AG20443 (cell line): Measurements from ENCODE around the gene PLIN5.
A peak's percentile ranks its signal among the peaks of the same experiment; 100 is the strongest.
"Not testable (repeated sequence)": the region's sequence is repeated elsewhere in the genome, so short reads cannot be mapped to it uniquely, and the experiment has no call there.

Experiments
- DNase-seq: peaks from one replicate; pipeline ENCODE4 v3.0.0; 2012; ENCODE audit warnings: low spot score, mixed read lengths

PLIN5 gene

DNA sequence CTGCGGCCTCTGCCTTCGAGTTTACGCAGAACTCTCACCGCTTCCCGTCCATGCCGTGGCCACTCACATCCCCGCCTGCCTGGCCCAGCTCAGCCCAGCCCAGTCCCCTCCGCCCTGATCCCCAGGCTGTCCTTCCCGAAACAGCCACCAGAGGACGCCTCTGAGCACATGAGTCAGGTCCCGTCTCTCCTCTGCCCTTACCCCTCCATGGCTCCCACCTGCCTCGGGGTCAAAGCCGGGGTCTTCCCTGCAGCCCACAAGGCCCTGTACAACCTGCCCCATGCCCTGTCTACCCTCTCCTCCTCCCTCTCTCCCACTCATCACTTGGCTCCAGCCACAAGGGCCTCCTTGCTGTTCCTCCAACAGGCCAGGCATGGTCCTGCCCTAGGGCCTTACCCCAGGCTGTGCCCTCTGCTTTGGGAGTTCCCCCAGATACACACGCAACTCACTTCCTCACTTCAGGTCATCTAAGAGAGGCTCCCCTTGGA lies 32.6 kb upstream of the PLIN5 start:
- DNase-seq, result peak; percentile 79

DNA sequence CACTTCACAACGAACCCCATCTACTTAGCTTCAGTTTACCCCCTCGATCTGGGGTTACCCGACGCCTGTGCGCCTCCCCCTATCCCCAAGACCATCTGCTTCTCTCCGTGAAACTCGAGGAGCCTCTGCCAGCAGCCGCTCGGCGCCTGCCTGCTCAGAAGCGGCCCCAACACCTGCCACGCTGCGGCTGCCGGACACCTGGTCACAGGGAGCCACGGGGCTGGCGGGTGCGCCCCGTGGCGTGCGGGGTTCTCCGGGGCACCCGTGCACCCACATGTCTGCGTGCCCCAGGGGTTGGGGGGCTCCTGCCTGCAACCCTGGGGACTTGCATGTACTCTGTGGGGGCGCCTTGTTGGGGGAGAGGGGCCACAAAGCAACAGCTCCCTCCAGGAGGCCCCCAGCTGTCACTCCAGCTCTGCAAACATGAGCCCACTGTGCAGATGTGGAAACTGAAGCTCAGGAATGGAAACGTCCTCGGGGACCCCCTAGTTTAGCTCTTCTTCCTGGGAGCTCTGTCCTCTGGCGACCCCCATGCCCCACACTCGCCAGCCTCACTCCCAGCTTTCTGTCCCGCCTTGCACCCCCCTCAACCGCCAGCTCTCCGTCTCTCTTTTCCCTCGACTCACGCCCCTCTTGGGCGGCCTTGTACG lies 31.5 kb upstream of the PLIN5 start:
- no peak for DNase-seq

DNA sequence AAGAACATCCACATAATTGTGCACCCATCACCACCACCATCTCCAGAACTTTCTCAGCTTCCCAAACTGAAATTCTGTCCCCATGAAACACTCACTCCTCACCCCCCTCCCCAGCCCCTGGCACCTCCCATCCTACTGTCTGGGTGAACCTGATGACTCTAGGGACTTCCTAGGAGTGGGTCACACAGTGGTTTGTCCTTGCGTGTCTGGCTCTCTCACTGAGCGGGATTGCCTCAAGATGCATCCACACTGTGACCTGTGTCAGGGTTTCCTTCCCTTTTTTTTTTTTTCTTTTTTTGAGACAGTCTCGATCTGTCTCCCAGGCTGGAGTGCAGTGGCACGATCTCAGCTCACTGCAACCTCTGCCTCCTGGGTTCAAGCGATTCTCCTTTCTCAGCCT lies 28.5 kb upstream of the PLIN5 start:
- not testable (repeated sequence) for DNase-seq

DNA sequence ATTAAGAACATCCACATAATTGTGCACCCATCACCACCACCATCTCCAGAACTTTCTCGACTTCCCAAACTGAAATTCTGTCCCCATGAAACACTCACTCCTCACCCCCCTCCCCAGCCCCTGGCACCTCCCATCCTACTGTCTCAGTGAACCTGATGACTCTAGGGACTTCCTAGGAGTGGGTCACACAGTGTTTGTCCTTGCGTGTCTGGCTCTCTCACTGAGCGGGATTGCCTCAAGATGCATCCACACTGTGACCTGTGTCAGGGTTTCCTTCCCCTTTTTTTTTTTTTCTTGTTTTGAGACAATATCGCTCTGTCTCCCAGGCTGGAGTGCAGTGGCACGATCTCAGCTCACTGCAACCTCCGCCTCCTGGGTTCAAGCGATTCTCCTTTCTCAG lies 27.1 kb upstream of the PLIN5 start:
- DNase-seq, result not testable (repeated sequence)

DNA sequence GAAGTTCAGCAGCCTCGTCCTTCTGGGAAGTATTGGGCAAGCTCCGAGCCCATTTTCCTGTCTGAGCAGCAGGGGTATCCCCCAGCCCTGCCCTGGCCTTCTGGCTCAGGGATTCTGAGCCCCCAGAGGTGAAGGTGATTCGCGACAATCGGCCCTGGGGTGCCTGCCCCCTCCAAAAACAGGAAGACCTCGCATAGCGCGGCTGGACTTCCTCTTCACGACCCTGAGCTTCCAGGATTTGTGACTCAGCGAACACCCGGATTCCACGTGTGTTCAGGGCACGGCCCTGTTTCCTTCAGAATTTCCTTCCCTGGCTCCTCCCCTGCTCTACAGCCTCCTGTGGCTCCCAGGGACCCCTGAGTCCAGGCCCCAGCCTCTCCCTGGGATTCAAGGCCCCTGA lies 24.5 kb upstream of the PLIN5 start, which contains the start of gene SEMA6B:
TSS of gene SEMA6B (minus strand) at position 116 of the 400 bp plus-strand sequence. CDS start 1,227 bp downstream, outside the sequence.
- DNase-seq, result no peak

DNA sequence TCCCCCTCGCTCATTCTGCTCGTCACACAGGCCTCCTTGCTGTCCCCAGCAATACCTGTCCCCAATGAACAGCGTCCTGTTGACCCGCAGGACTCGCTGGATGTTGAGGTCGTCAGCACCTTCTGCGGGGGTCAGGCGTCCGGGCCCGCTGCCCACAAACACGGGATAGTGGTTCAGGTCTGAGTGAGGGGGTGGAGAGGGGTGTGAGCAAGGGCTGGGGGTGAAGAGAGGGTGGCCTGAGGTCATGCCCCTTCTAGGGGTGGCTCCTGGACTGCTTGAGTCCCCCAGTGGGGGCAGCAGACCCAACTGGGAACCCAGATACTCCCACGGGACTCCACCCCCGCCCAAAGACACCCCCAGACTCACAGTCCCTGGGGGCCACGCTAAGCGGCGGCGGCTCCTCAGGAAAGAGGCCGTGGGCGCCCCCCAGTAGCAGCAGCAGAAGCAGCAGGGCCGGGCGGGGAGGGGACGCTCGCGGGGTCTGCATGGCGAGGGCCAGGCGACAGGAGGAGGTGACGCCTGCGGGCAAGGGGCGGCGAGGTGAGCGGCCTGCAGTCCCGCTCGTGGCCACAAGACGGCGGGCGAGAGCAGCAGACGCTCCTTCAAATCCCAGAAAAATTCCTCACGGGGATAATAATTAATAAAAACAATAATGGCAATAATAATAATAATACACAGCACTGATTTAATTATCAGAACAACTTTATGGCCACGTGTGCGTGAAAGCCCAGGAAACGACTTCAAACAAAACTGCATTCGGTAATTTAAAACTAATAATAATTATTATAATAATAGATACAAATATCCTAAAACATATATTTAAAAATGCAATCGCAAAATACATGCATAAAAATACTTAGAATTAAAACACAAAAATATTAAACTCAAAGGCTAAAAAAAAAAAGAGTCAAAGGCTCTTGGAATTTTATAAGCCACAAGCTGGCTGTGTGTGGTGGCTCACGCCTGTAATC lies 23.2 kb upstream of the PLIN5 start:
- DNase-seq, result peak; percentile 77

DNA sequence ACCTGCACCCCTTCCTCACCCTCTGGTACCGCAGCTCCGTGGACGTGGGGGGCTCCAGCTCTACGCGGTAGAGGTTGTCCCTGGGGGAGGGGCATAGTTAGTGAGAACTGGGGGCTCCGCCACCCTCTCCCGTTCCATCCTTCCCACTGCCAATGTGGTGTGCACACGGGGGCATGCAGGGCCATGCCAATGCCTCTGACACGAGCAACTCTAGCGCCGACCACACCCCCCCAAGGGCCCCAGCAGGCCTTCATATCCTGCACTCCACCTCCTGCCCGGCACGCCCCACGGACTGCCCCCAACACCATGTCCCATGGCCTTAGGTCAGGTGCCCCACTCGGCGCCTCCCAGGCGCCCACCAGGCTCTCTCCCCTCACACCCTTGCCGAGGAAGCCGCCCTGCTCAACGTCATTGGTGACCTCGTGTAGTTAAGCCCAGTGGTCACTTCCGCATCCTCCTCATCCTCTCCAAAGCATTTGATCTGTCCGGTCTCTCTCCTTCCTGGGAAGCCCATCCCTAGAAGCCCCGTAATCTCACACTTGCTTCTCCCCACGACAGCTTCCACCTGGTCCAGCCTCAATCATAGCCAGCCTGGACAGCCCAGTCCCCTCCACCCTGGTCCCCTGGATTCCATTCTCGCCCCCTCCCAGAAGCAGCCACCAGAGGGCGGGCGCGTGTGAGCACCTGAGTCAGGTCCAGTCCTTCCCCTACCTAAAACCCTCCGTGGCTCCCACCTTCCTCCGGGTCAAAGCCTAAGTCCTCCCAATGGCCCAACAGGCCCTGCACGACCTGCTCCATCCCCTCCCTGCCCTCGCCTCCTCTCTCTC lies 22.3 kb upstream of the PLIN5 start:
- DNase-seq, result no peak

DNA sequence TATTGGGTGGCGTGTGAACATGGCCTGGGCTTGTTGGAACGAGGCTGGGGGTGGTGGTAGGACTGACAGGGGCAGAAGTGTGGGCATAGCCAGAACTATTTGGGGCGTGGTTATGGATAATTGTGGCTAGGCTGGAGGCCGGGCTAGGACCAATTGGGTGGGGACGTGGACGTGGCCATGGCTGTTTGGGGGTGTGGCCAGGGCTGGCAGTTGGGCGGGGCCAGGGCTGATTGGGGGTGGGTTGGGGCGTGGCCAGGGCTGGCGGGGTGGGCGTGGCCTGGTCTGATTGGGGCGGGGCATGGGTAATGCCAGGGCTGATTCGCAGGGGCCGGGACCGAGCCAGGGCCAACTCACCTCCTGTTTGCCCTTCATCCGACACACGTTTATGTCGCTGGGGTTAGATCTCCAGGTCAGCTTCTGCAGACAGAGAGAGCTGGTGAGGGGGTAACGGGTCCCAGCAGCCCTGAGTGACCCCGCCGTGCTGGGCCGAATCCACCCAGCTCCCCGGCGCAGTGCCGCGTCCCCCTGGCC lies 21.6 kb upstream of the PLIN5 start:
- DNase-seq, result peak; percentile 76

DNA sequence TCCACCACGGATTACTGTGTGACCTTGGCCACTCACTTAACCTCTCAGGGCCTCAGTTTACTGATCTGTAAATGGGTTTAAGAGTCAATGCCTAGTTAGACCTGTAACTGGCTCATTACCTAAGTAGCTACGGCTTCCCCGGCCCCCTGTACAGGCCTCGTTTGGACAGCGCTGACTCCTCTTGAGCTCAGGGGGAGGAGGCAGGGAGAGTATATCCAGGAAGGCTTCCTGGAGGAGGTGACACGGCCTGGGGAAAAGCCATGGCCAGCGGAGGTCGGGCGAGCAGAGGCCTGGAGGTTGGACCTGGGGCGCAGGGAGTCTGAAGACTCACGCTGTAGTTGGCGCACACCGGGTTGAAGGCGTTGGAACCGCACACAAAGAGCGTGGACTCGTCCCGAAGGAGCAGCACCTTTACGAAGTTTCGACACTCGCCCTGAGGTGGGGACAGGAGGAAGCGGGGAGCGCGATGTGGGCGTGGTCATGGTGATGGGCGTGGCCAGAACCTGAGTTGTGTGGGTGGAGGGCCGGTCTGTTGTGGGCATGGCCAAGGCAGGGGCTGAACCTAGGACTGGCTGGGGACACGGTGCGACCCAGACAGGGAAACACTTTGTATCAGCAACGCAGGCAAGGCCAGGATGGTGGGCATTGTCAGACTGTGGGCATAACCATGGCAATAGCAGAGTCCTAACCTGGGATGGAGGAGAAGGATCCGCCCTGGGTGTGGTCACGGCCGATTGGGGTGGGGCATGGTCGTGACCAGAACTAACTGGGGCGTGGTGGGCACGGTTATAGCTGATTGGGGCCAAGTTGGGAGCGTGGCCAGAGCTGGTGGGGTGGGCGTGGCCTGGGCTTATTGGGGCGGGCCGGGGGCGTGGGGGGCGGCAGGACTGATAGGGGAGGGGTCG lies 20.9 kb upstream of the PLIN5 start:
- DNase-seq, result no peak

DNA sequence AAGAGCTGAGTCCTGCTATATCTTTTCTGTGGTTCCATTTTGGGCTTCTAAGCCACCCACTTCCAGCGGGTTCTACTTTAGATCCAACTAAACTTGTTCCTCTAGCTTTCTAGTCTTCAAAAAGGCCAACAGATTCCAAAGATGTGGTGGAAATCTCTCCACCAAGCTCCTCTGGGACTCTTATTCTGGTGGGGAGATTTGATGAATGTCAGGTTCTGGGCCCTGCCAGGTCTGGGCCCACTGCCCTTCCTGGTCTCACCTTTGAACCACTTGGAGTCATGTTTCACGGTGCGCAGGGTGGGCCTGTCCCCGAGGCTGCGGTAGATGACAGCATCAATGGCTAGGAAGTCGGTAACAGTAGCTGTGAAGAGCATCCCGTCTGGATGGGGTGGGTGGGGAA lies 19.7 kb upstream of the PLIN5 start:
- DNase-seq, result no peak

DNA sequence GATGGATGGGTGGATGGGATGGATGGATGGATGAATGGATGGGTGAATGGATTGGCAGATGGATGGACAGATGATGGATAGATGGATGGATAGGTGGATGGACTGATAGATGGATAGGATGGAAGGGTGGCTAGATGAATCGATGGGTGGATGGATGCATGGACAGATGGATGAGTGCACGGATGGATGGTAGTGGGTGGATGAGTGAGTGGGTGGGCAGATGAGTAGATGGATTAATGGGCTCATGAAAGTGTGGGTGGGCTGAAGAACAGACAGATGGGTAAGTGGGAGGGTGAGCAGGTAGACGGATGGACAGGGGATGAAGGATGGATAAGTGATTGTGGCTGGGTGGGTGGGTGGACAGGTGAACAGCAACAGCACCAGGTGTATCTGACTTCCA lies 18.8 kb upstream of the PLIN5 start:
- DNase-seq, result no peak

DNA sequence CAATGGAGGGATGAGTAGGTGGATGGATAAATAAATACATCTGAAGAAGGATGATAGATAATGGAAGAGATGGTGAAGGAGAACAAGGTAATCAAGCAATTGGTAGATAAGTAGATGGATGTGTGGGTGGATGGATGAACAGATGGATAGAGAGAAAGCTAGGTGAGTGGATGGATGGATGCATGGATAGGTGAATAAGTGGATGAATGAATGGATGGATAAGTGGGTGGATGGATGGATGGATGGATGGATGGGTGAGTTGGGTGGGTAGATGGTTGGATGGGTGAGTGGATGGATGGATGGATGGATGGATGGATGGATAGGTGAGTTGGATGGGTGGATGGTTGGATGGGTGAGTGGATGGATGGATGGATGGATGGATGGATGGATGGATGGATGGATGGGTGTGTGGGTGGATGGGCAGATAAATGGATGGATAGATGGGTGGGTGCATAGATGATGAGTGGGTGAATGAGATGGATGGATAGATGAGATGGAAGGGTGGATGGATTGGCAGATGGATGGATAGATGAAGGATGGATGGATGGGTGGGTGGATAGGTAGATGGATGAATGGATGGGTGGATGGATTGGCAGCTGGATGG lies 18.2 kb upstream of the PLIN5 start:
- DNase-seq, result no peak

DNA sequence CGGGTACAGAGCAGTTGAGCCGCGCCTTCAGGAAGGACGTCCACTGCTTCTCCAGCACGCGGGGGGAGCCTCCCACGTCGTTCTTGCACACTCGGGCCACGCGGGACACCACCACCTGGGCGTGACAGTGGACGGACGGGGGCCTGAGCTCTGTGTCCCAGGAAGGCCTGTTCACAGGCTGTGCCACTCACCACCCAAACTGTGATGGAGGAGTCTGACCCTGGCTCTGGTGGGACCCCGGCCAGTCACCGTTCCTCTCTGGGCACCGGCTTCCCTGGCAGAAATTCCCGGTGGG lies 17.4 kb upstream of the PLIN5 start:
- no peak for DNase-seq

DNA sequence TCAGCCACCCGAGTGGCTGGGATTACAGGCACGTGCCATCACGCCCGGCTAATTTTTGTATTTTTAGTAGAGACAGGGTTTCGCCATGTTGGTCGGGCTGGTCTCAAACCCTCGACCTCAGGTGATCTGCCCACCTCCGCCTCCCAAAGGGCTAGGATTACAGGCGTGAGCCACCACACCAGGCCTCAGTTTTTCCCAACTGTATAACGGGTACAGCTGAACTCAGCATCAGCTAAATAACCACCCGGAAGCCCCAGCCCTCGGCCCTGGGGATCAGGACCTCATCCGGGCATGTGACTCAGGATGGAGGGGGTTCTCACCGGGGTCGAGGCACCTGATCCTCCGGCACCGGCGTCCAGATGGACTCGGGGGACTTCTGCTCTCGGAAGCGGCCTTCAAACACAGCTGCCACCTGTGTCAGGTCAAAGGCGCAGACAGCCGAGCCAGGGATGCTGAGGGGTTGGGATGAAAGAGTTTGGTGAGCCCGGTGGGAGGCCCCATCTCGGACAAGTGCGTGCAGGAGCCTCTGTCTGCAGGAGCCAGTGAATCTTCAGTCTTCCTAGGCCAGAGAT lies 15.5 kb upstream of the PLIN5 start:
- no peak for DNase-seq

DNA sequence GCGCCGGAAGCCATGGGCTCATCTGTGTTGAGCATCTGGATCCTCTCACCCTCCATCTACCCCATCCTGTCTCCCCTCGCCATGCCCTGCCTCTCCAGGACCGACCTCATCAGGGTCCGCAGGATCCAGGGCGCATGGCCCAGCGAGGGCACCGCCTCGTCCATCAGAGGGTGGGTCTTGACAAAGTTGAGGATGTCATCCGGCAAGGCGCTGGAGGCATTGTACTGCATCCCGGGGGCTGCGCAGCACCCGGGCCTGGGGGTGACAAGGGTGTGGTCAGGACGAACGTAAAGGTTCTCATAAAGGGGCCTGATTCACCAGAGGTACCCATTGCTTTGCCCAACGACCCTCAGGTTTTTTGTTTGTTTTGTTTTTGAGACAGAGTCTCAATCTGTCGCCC lies 15.0 kb upstream of the PLIN5 start:
- DNase-seq, result no peak

DNA sequence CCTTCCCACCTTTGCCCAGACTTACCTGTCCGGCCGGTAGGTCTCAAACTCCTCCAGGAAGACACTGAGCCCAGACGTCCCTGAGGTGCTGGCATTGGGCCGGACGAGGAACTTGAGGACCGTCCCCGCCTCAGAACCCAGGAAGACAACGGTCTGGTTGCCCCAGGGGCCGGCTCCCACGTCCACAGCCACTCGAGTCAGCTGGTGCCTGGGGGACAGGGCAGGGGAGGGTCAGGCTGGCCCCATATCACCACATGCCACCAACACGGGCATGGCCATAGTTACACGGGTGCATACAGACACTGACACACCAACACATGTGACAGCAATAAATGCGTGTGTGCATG lies 13.2 kb upstream of the PLIN5 start:
- no peak for DNase-seq

DNA sequence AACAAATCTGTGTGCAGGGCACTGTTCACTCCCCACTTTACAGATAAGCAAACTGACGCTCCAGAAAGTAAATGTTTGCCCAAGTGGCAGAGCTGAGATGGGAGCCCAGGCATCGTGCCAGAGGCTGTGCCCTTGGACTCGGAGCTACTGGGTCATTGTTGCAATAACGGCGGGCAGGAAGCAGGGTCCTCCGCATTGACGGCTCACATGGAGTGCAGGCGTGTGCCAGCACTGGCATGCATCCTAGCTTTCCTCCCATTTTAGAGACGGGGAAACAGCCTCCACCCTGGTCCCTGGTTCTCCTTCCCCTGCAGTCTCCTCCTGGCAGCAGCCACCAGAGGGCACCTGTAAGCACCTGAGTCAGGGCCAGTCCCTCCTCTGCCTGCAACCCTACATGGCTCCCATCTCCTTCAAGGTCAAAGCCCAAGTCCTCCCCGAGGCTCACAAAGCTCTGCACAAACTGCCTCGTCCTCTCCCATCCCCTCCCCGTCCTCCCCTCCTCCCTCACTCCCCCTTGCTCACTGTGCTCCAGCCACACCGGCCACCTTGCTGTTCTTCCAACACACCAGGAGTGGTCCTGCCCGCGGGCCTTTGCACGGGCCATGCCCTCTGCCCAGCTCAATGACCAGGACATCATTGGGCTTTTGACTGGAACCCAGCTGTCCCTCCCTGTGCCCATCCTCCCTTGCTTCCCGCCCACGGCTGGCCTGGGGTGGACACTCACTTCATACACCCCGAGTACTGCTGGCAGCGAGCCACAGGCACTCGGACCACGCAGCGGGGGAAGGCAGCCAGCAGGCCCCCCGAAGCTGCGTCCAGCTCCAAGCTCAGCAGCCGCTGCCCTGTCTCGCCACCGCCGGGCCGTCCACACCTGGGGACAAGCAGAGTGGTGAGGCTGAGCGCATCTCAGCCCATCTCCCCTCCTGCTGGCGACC lies 12.5 kb upstream of the PLIN5 start:
- DNase-seq, result no peak

DNA sequence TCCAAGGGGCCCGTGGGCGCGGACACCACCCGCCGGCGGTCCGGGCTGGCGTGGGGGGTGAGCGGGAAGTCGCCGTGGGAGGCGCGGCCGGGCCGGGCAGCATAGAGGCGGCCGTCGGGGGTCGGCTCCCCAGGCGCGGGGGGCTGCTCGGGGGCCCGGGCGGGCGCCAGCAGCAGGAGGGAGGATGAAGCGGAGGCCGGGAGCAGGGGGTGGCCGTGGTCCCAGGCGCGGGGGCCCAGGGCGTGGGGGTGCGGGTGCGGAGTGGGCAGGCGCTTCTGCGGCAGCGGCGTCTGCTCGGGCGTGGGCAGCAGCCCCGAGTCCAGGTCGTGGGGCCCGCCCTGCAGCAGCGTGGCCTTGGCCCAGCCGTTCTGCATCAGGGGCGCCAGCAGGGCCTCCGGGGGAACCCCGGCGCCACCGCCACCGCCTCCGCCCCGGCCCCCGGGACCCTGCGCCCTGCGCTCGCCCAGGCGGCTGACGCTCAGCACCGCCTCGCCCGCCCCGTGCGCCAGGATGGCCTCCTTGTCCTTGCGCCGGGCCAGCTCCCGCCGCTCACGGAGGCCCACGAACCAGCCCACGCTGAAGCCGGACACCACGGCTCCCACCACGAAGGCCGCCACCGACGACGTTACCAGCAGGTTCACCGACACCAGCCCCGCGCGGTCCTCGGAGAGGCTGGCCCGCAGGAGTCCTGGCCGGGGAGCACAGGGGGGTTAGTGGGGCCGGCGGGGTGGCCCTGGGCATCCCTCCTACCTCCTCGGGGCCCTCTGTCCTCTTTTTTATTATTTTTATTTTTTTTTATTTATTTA lies 9.0 kb upstream of the PLIN5 start:
- no peak for DNase-seq
